Measurements from ENCODE around the gene SLC16A12. TPM values are rescaled to one million over a fixed set of nuclear protein-coding genes. Genes with fewer than 3 reads are reported as not detected.
"Not testable (repeated sequence)": the region's sequence is repeated elsewhere in the genome, so short reads cannot be mapped to it uniquely, and the experiment has no call there.

The SLC16A12 gene
- total RNA-seq, 2 donors from 2014 or later = not detected

GRCh38 chr10:89556600-89556999 is 21.2 kb upstream of the SLC16A12 start:
- Mint-ChIP-seq H3K9me3 (no peaks in the 10 kb centered on the region), H3K4me1 (ENCODE audit: low read depth in 2 of 2) (no peaks in the 10 kb centered on the region), H3K27me3 (peaks cover 9 to 15% of the 10 kb centered on the region in 2 donors), H3K4me3 (no peak overlapping the region), H3K27ac (no peak overlapping the region), H3K36me3 (no peaks in the 10 kb centered on the region)
- DNase-seq (ENCODE audit: low spot score) = no peak
- no peak for ATAC-seq

- peaks cover 10 to 14% of the 10 kb centered on the region in 2 donors for H3K27me3 Mint-ChIP-seq
- no peaks in the 10 kb centered on the region for H3K36me3 Mint-ChIP-seq
- no peak for DNase-seq (ENCODE audit: low spot score)
- no peak for ATAC-seq
- no peaks in the 10 kb centered on the region for H3K4me1 Mint-ChIP-seq (ENCODE audit: low read depth in 2 of 2)
- H3K9me3 Mint-ChIP-seq = no peaks in the 10 kb centered on the region
- H3K4me3 Mint-ChIP-seq = no peak overlapping the region
- H3K27ac Mint-ChIP-seq = no peak overlapping the region
Observed at GRCh38 chr10:89555688-89556445, 20.5 kb upstream of the SLC16A12 start.

GRCh38 chr10:89554433-89554832 is 19.0 kb upstream of the SLC16A12 start:
- H3K9me3 Mint-ChIP-seq = no peaks in the 10 kb centered on the region
- no peak for DNase-seq (ENCODE audit: low spot score)
- ATAC-seq = no peak
- H3K27ac Mint-ChIP-seq = no peak overlapping the region
- H3K4me1 Mint-ChIP-seq (ENCODE audit: low read depth in 2 of 2) = no peaks in the 10 kb centered on the region
- no peaks in the 10 kb centered on the region for H3K36me3 Mint-ChIP-seq
- peaks cover 11 to 15% of the 10 kb centered on the region in 2 donors for H3K27me3 Mint-ChIP-seq
- no peak overlapping the region for H3K4me3 Mint-ChIP-seq

- no peak overlapping the region for H3K4me3 Mint-ChIP-seq
- ATAC-seq (no peak), DNase-seq (ENCODE audit: low spot score) (no peak)
- H3K27ac Mint-ChIP-seq = no peak overlapping the region
- peaks cover 0 to 6% of the 10 kb centered on the region in 2 donors for H3K4me1 Mint-ChIP-seq (ENCODE audit: low read depth in 2 of 2)
- no peaks in the 10 kb centered on the region for H3K9me3 Mint-ChIP-seq
- no peaks in the 10 kb centered on the region for H3K36me3 Mint-ChIP-seq
- peaks cover 8 to 13% of the 10 kb centered on the region in 2 donors for H3K27me3 Mint-ChIP-seq
Observed at GRCh38 chr10:89553064-89553734, 17.8 kb upstream of the SLC16A12 start.

- H3K27ac Mint-ChIP-seq = no peak overlapping the region
- ATAC-seq (no peak), DNase-seq (ENCODE audit: low spot score) (no peak)
- peaks cover 8 to 13% of the 10 kb centered on the region in 2 donors for H3K27me3 Mint-ChIP-seq
- no peaks in the 10 kb centered on the region for H3K9me3 Mint-ChIP-seq
- peaks cover 0 to 8% of the 10 kb centered on the region in 2 donors for H3K4me1 Mint-ChIP-seq (ENCODE audit: low read depth in 2 of 2)
- no peak overlapping the region for H3K4me3 Mint-ChIP-seq
- no peaks in the 10 kb centered on the region for H3K36me3 Mint-ChIP-seq
Observed at GRCh38 chr10:89552213-89552612, 16.8 kb upstream of the SLC16A12 start.

GRCh38 chr10:89550509-89550908 is 15.1 kb upstream of the SLC16A12 start:
- Mint-ChIP-seq H3K27me3 (peaks cover 8 to 18% of the 10 kb centered on the region in 2 donors), H3K4me3 (no peak overlapping the region), H3K4me1 (ENCODE audit: low read depth in 2 of 2) (peaks cover 0 to 8% of the 10 kb centered on the region in 2 donors), H3K9me3 (peaks cover 3% of the 10 kb centered on the region), H3K36me3 (no peaks in the 10 kb centered on the region), H3K27ac (no peak overlapping the region)
- ATAC-seq (no peak), DNase-seq (ENCODE audit: low spot score) (no peak)

GRCh38 chr10:89549510-89549909 is 14.1 kb upstream of the SLC16A12 start:
- Mint-ChIP-seq H3K4me3 (no peak overlapping the region), H3K4me1 (ENCODE audit: low read depth in 2 of 2) (peaks cover 0 to 8% of the 10 kb centered on the region in 2 donors), H3K36me3 (no peaks in the 10 kb centered on the region), H3K27ac (no peak overlapping the region), H3K27me3 (peaks cover 8 to 20% of the 10 kb centered on the region in 2 donors), H3K9me3 (peaks cover 3% of the 10 kb centered on the region)
- DNase-seq (ENCODE audit: low spot score) (no peak), ATAC-seq (no peak)

GRCh38 chr10:89548673-89549072 is 13.3 kb upstream of the SLC16A12 start:
- DNase-seq (ENCODE audit: low spot score) (no peak), ATAC-seq (no peak)
- peaks cover 6 to 20% of the 10 kb centered on the region in 2 donors for H3K27me3 Mint-ChIP-seq
- peaks cover 3% of the 10 kb centered on the region for H3K9me3 Mint-ChIP-seq
- no peaks in the 10 kb centered on the region for H3K36me3 Mint-ChIP-seq
- H3K4me1 Mint-ChIP-seq (ENCODE audit: low read depth in 2 of 2) = peaks cover 0 to 8% of the 10 kb centered on the region in 2 donors
- H3K27ac Mint-ChIP-seq = no peak overlapping the region
- no peak overlapping the region for H3K4me3 Mint-ChIP-seq

GRCh38 chr10:89547853-89548513 is 12.6 kb upstream of the SLC16A12 start:
- Mint-ChIP-seq H3K27me3 (peaks cover 2 to 20% of the 10 kb centered on the region in 2 donors), H3K27ac (no peak overlapping the region)
- ATAC-seq = no peak

GRCh38 chr10:89546651-89547050 is 11.3 kb upstream of the SLC16A12 start:
- H3K36me3 Mint-ChIP-seq; H3K4me3 Mint-ChIP-seq; H3K27ac Mint-ChIP-seq; H3K9me3 Mint-ChIP-seq; H3K4me1 Mint-ChIP-seq (ENCODE audit: low read depth in 2 of 2); ATAC-seq; DNase-seq (ENCODE audit: low spot score): not testable (repeated sequence)
- peaks cover 10 to 23% of the 10 kb centered on the region in 2 donors for H3K27me3 Mint-ChIP-seq

More at GRCh38 chr10:89547853-89548513, 12.6 kb upstream of the SLC16A12 start:
- no peak for DNase-seq (ENCODE audit: low spot score)
- Mint-ChIP-seq H3K4me1 (ENCODE audit: low read depth in 2 of 2) (peaks cover 0 to 8% of the 10 kb centered on the region in 2 donors), H3K36me3 (no peaks in the 10 kb centered on the region), H3K4me3 (no peak overlapping the region), H3K9me3 (peaks cover 3% of the 10 kb centered on the region)

GRCh38 chr10:89543841-89544240 is 8.4 kb upstream of the SLC16A12 start:
- H3K4me1 Mint-ChIP-seq (ENCODE audit: low read depth in 2 of 2) = peaks cover 0 to 5% of the 10 kb centered on the region in 2 donors
- no peak overlapping the region for H3K4me3 Mint-ChIP-seq
- no peaks in the 10 kb centered on the region for H3K36me3 Mint-ChIP-seq
- H3K9me3 Mint-ChIP-seq = peaks cover 3% of the 10 kb centered on the region
- DNase-seq (ENCODE audit: low spot score) = no peak
- no peak for ATAC-seq
- no peak overlapping the region for H3K27ac Mint-ChIP-seq
- peaks cover 30% of the 10 kb centered on the region in 2 donors for H3K27me3 Mint-ChIP-seq

GRCh38 chr10:89540420-89540949 is 5.1 kb upstream of the SLC16A12 start:
- no peaks in the 10 kb centered on the region for H3K4me1 Mint-ChIP-seq (ENCODE audit: low read depth in 2 of 2)
- H3K9me3 Mint-ChIP-seq = no peaks in the 10 kb centered on the region
- peaks cover 34 to 40% of the 10 kb centered on the region in 2 donors for H3K27me3 Mint-ChIP-seq
- ATAC-seq = no peak
- no peak for DNase-seq (ENCODE audit: low spot score)
- no peaks in the 10 kb centered on the region for H3K36me3 Mint-ChIP-seq
- no peak overlapping the region for H3K27ac Mint-ChIP-seq
- H3K4me3 Mint-ChIP-seq = no peak overlapping the region

GRCh38 chr10:89537364-89537763 is 2.0 kb upstream of the SLC16A12 start:
- DNase-seq (ENCODE audit: low spot score) (no peak), ATAC-seq (no peak)
- H3K27ac Mint-ChIP-seq = no peak overlapping the region
- H3K4me1 Mint-ChIP-seq (ENCODE audit: low read depth in 2 of 2) = peaks cover 0 to 3% of the 10 kb centered on the region in 2 donors
- H3K27me3 Mint-ChIP-seq = peaks cover 36 to 58% of the 10 kb centered on the region in 2 donors
- no peak overlapping the region for H3K4me3 Mint-ChIP-seq
- no peaks in the 10 kb centered on the region for H3K36me3 Mint-ChIP-seq
- no peaks in the 10 kb centered on the region for H3K9me3 Mint-ChIP-seq

GRCh38 chr10:89536013-89536354 is 590 bp upstream of the SLC16A12 start:
- peaks cover 3 to 7% of the 10 kb centered on the region in 2 donors for H3K4me1 Mint-ChIP-seq (ENCODE audit: low read depth in 2 of 2)
- no peaks in the 10 kb centered on the region for H3K9me3 Mint-ChIP-seq
- no peak overlapping the region for H3K27ac Mint-ChIP-seq
- DNase-seq (ENCODE audit: low spot score) (no peak), ATAC-seq (no peak)
- no peaks in the 10 kb centered on the region for H3K36me3 Mint-ChIP-seq
- H3K27me3 Mint-ChIP-seq = peaks cover 38 to 69% of the 10 kb centered on the region in 2 donors
- H3K4me3 Mint-ChIP-seq = no peak overlapping the region

Data from natural killer cell treated with Interleukin-12 subunit alpha and Interleukin-12 subunit beta and Interleukin-15 and Interleukin-18, amount 100 ng/mL, for 72 hours (primary cell).